PC-9 (cell line): Measurements from ENCODE around the gene BACH1. TPM values are rescaled to one million over a fixed set of nuclear protein-coding genes. Genes with fewer than 3 reads are reported as not detected.

Source experiments
- BruUV-seq: library from RNA; stranded (reverse); fragments of 400-500 nt; replicated peaks from 2 replicates; lab custom pipeline; 2021; lab: Mats Ljungman, UMichigan
- CTCF ChIA-PET: fragments of 300-600 bp; sonication (Branson Sonifier 250); formaldehyde crosslinking; loops from one replicate; lab custom pipeline; 2022; ENCODE audit warnings: antibody characterized with exemption; lab: Charles Lee
- POLR2A ChIA-PET: fragments of 300-600 bp; sonication (Branson Sonifier 250); formaldehyde crosslinking; loops from one replicate; lab custom pipeline; 2022; ENCODE audit warnings: antibody characterized with exemption; ENCODE audit not compliant: unreplicated experiment; lab: Charles Lee
- DNase-seq, 2 experiments: peaks; one replicate each; pipeline versions ENCODE4 v3.0.0 to v3.0.0-alpha.2; 2015 to 2022; ENCODE audit warnings: mixed read lengths in 1 of 2
- H2AFZ ChIP-seq: fragments of 200-600 bp; sonication (generic); 2 replicates; pipeline ENCODE4 v1.8.1; 2017; ENCODE audit warnings: antibody characterized with exemption
- H3F3A ChIP-seq: fragments of 200-600 bp; sonication (generic); 2 replicates; pipeline ENCODE4 v1.8.1; 2017; ENCODE audit warnings: antibody characterized with exemption, mild to moderate bottlenecking, low read depth; ENCODE audit not compliant: insufficient read depth
- H3K27ac ChIP-seq: fragments of 200-600 bp; sonication (generic); 2 replicates; pipeline ENCODE4 v1.6.1; 2016; ENCODE audit warnings: mixed run types
- H3K27me3 ChIP-seq: fragments of 200-600 bp; sonication (generic); 2 replicates; pipeline ENCODE4 v1.6.1; 2016; ENCODE audit warnings: low read depth, mixed run types; ENCODE audit not compliant: insufficient read depth
- H3K36me3 ChIP-seq: fragments of 200-600 bp; sonication (generic); 2 replicates; pipeline ENCODE4 v1.6.1; 2016; ENCODE audit warnings: low read depth, mixed run types
- H3K4me1 ChIP-seq: fragments of 200-600 bp; sonication (generic); replicated peaks from 2 replicates; pipeline ENCODE4 v1.6.1; 2016; ENCODE audit warnings: mixed run types; ENCODE audit not compliant: insufficient read depth
- H3K4me2 ChIP-seq: fragments of 200-600 bp; sonication (generic); 2 replicates; pipeline ENCODE4 v1.6.1; 2017; ENCODE audit warnings: mixed run types
- H3K4me3 ChIP-seq: fragments of 200-600 bp; sonication (generic); 2 replicates; pipeline ENCODE4 v1.6.1; 2016; ENCODE audit warnings: mixed run types
- H3K79me2 ChIP-seq: fragments of 200-600 bp; sonication (generic); 2 replicates; pipeline ENCODE4 v1.6.1; 2017; ENCODE audit warnings: low read depth, mixed run types
- H3K9me2 ChIP-seq: fragments of 200-600 bp; sonication (generic); 2 replicates; pipeline ENCODE4 v1.8.1; 2017; ENCODE audit warnings: mild to moderate bottlenecking; ENCODE audit not compliant: insufficient read depth
- H3K9me3 ChIP-seq: fragments of 200-600 bp; sonication (generic); 2 replicates; pipeline ENCODE4 v1.8.1; 2016; ENCODE audit warnings: low read depth; ENCODE audit not compliant: insufficient read depth
- H4K20me1 ChIP-seq: fragments of 200-600 bp; sonication (generic); 2 replicates; pipeline ENCODE4 v1.8.1; 2017; ENCODE audit not compliant: insufficient read depth
- EZH2 ChIP-seq: fragments of 200-600 bp; sonication (generic); IDR thresholded peaks from 2 replicates; pipeline ENCODE4 v1.8.0; 2017; ENCODE audit warnings: antibody characterized with exemption, low read depth
- intact Hi-C: fragments of 100-400 bp; cut with micrococcal nuclease; formaldehyde crosslinking; loops from one replicate; pipeline ENCODE4 v1.10.0; 2022; ENCODE audit not compliant: unreplicated experiment
- total RNA-seq: library from RNA; stranded (reverse); gene quantifications from 2 replicates; pipeline ENCODE4 v1.2.3, GENCODE V29; 2021
- TF ChIP-seq, protein P1 (sequence below): fragments of 200-600 bp; sonication (generic); conservative IDR thresholded peaks from 2 replicates; pipeline ENCODE4 v1.6.1; 2017; ENCODE audit warnings: mixed run types, antibody characterized with exemption, mild to moderate bottlenecking, moderate library complexity

Gene BACH1
- total RNA-seq, 1 experiment from 2014 or later: 39.9 TPM

GRCh38 chr21:29258626-29259338 lies 39.9 kb upstream of the BACH1 start:
- H3K79me2 ChIP-seq: peaks cover 4% of the 10 kb centered on the region; the same call in 1 of the 2 replicates
- H3K36me3 ChIP-seq: no peaks in the 10 kb centered on the region
- TF ChIP-seq EZH2: no peak
- TF ChIP-seq, protein P1, sequence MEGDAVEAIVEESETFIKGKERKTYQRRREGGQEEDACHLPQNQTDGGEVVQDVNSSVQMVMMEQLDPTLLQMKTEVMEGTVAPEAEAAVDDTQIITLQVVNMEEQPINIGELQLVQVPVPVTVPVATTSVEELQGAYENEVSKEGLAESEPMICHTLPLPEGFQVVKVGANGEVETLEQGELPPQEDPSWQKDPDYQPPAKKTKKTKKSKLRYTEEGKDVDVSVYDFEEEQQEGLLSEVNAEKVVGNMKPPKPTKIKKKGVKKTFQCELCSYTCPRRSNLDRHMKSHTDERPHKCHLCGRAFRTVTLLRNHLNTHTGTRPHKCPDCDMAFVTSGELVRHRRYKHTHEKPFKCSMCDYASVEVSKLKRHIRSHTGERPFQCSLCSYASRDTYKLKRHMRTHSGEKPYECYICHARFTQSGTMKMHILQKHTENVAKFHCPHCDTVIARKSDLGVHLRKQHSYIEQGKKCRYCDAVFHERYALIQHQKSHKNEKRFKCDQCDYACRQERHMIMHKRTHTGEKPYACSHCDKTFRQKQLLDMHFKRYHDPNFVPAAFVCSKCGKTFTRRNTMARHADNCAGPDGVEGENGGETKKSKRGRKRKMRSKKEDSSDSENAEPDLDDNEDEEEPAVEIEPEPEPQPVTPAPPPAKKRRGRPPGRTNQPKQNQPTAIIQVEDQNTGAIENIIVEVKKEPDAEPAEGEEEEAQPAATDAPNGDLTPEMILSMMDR: no peak
- peak; percentile 37 to 68 for DNase-seq
- H3K27me3 ChIP-seq: no peaks in the 10 kb centered on the region
- ChIA-PET POLR2A (interaction anchor here (0.5 kb wide), 1 partner anchor 131 kb away, joined by 11 read pairs; no protein-coding TSS in a partner anchor), CTCF (no interaction called here)
- intact Hi-C loops: loop anchor here (5.0 kb wide), 1 partner anchor 76 kb away; no protein-coding TSS in a partner anchor
- no peaks in the 10 kb centered on the region for H3K9me2 ChIP-seq
- peaks cover 35% of the 10 kb centered on the region for H3K4me1 ChIP-seq
- H3K4me3 ChIP-seq: 0 out of 2 replicates have a peak overlapping the region, but pooled peaks have one; percentile 22
- H3K27ac ChIP-seq: peak overlapping the region; percentile 80
- peaks cover 12% of the 10 kb centered on the region; the same call in 1 of the 2 replicates for H3F3A ChIP-seq
- BruUV-seq: no TSS peak
- H4K20me1 ChIP-seq: no peaks in the 10 kb centered on the region
- H3K4me2 ChIP-seq: peak overlapping the region; percentile 57
- H2AFZ ChIP-seq: no peak overlapping the region
- H3K9me3 ChIP-seq: peaks cover 3% of the 10 kb centered on the region; the same call in 1 of the 2 replicates

DNA sequence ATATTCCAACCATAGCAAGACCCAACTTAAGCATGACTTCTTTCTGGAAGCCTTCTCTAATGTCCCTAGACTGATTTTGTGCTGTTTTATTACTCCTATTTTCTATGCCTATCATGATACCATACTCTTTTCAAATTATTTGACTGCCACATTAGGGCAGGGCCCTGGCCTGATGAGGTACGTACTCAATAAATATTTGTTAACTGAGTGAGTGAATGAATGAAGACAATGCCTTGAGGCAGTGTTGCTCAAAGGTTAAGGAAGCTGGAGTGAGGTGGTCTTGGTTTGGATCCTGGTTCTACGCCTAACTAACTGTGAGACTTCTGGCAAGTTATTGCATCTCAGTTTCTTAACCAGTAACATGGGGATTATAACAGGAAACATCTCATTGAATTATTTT lies 38.3 kb upstream of the BACH1 start:
- Histone ChIP-seq H3K9me2 (no peaks in the 10 kb centered on the region), H3K36me3 (no peaks in the 10 kb centered on the region), H3K27me3 (no peaks in the 10 kb centered on the region), H3K4me3 (no peak overlapping the region), H3K79me2 (peaks cover 4% of the 10 kb centered on the region; the same call in 1 of the 2 replicates), H3K4me2 (no peak overlapping the region), H3K9me3 (peaks cover 3% of the 10 kb centered on the region; the same call in 1 of the 2 replicates), H2AFZ (no peak overlapping the region), H4K20me1 (no peaks in the 10 kb centered on the region), H3K27ac (peak overlapping the region; percentile 80; the same call in 1 of the 2 replicates), H3F3A (peaks cover 12% of the 10 kb centered on the region; the same call in 1 of the 2 replicates), H3K4me1 (peaks cover 35% of the 10 kb centered on the region)
- no peak for TF ChIP-seq EZH2
- TF ChIP-seq, protein P1: no peak
- no peak for DNase-seq
- ChIA-PET CTCF (no interaction called here), POLR2A (interaction anchor here (0.6 kb wide), 1 partner anchor 35 kb away, joined by 8 read pairs; no protein-coding TSS in a partner anchor)
- BruUV-seq: no TSS peak
- intact Hi-C loops: no loop called here

GRCh38 chr21:29261555-29262540 lies 36.9 kb upstream of the BACH1 start:
- intact Hi-C loops: no loop called here
- TF ChIP-seq EZH2: no peak
- TF ChIP-seq, protein P1: no peak
- H3F3A ChIP-seq: peaks cover 12% of the 10 kb centered on the region; the same call in 1 of the 2 replicates
- H3K9me2 ChIP-seq: no peaks in the 10 kb centered on the region
- H3K4me1 ChIP-seq: peaks cover 35% of the 10 kb centered on the region
- no peaks in the 10 kb centered on the region for H3K27me3 ChIP-seq
- no peaks in the 10 kb centered on the region for H3K36me3 ChIP-seq
- BruUV-seq: no TSS peak
- peaks cover 4% of the 10 kb centered on the region; the same call in 1 of the 2 replicates for H3K79me2 ChIP-seq
- peaks cover 3% of the 10 kb centered on the region; the same call in 1 of the 2 replicates for H3K9me3 ChIP-seq
- H4K20me1 ChIP-seq: no peaks in the 10 kb centered on the region
- CTCF ChIA-PET: no interaction called here
- H3K4me3 ChIP-seq: no peak overlapping the region
- no peak overlapping the region for H3K27ac ChIP-seq
- H3K4me2 ChIP-seq: no peak overlapping the region
- H2AFZ ChIP-seq: no peak overlapping the region
- no peak for DNase-seq
- POLR2A ChIA-PET: interaction anchor here (0.7 kb wide), 1 partner anchor 79 kb away, joined by 3 read pairs; no protein-coding TSS in a partner anchor
